ENCODE results near the gene ZBTB7A.

DNA sequence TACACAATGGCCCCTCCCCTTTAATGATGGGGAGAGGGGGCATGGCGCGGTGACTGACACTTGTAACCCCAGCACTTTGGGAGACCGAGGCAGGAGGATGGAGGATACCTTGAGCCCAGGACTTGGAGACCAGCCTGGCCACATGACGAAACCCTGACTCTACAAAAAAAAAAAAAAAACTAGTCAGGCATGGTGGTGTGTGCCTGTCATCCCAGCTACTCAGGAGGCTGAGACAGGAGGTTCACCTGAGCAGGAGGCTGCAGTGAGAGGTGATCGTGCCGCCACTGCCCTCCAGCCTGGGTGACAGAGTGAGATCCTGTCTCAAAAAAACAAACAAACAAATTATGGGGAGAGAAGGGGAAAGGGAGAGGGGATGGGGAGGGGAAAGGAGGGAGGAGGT is 13.8 kb upstream of the ZBTB7A start:
- TF ChIP-seq EZH2 (IDR thresholded peaks at IDR 0.05; ENCODE audit: insufficient read depth, poor library complexity, severe bottlenecking) (no peak), EZH2phosphoT487 (IDR thresholded peaks at IDR 0.05; ENCODE audit: insufficient read depth, low read depth) (no peak)
